GM21367 (cell line): Measurements from ENCODE around the gene CAPN8.
"Not testable (repeated sequence)": the region's sequence is repeated elsewhere in the genome, so short reads cannot be mapped to it uniquely, and the experiment has no call there.

Experiments
- ATAC-seq: cut with Tn5 transposase; IDR thresholded peaks from one replicate; pipeline ENCODE4 v1.9.1; 2021; ENCODE audit not compliant: unreplicated experiment

The CAPN8 gene

GRCh38 chr1:223534677-223535076, 130.8 kb downstream of the CAPN8 start:
- ATAC-seq: no peak

- no peak for ATAC-seq
Observed at GRCh38 chr1:223533708-223534107, 131.8 kb downstream of the CAPN8 start.

GRCh38 chr1:223531742-223532341, 133.7 kb downstream of the CAPN8 start:
- no peak for ATAC-seq

GRCh38 chr1:223525957-223526356, 139.5 kb downstream of the CAPN8 start:
- no peak for ATAC-seq

GRCh38 chr1:223525546-223525945, 140.0 kb downstream of the CAPN8 start:
- ATAC-seq: no peak

GRCh38 chr1:223524930-223525451, 140.5 kb downstream of the CAPN8 start:
- no peak for ATAC-seq

GRCh38 chr1:223521150-223521549, 144.4 kb downstream of the CAPN8 start:
- no peak for ATAC-seq

- no peak for ATAC-seq
Observed at GRCh38 chr1:223520200-223520599, 145.3 kb downstream of the CAPN8 start.

- no peak for ATAC-seq
Observed at GRCh38 chr1:223519116-223519515, 146.4 kb downstream of the CAPN8 start.

GRCh38 chr1:223518553-223518952, 146.9 kb downstream of the CAPN8 start:
- ATAC-seq: not testable (repeated sequence)

GRCh38 chr1:223515926-223516325, 149.6 kb downstream of the CAPN8 start:
- no peak for ATAC-seq

- ATAC-seq: no peak
Observed at GRCh38 chr1:223515421-223515820, 150.1 kb downstream of the CAPN8 start.

- no peak for ATAC-seq
Observed at GRCh38 chr1:223514644-223515043, 150.9 kb downstream of the CAPN8 start.

GRCh38 chr1:223513309-223513708, 152.2 kb downstream of the CAPN8 start:
- no peak for ATAC-seq

GRCh38 chr1:223512057-223512456, 153.4 kb downstream of the CAPN8 start:
- ATAC-seq: no peak

GRCh38 chr1:223508796-223509195, 156.7 kb downstream of the CAPN8 start:
- no peak for ATAC-seq

- ATAC-seq: no peak
Observed at GRCh38 chr1:223504741-223505140, 160.8 kb downstream of the CAPN8 start.

- ATAC-seq: no peak
Observed at GRCh38 chr1:223503348-223503747, 162.2 kb downstream of the CAPN8 start.

- no peak for ATAC-seq
Observed at GRCh38 chr1:223500560-223501425, 164.7 kb downstream of the CAPN8 start.

- no peak for ATAC-seq
Observed at GRCh38 chr1:223496883-223497282, 168.6 kb downstream of the CAPN8 start.

- ATAC-seq: no peak
Observed at GRCh38 chr1:223494926-223495645, 170.4 kb downstream of the CAPN8 start.

- ATAC-seq: no peak
Observed at GRCh38 chr1:223492044-223492443, 173.5 kb downstream of the CAPN8 start.
